Panc1 (cell line): ENCODE results near the gene GON4L. TPM values are rescaled to one million over a fixed set of nuclear protein-coding genes. Genes with fewer than 3 reads are reported as not detected.

ENCODE experiments used
- ATAC-seq: fragments of 200-7000 bp; cut with Tn5 transposase; 2 replicates; pipeline ENCODE4 v1.9.1; 2020; ENCODE audit warnings: mild to moderate bottlenecking, moderate library complexity
- BruUV-seq: library from RNA; stranded (reverse); fragments of 400-500 nt; replicated peaks from 2 replicates; lab custom pipeline; 2021; lab: Mats Ljungman, UMichigan
- CTCF ChIA-PET: fragments of 300-600 bp; sonication (Branson Sonifier 250); formaldehyde crosslinking; loops from one replicate; lab custom pipeline; 2022; ENCODE audit warnings: antibody characterized with exemption; lab: Charles Lee
- POLR2A ChIA-PET: fragments of 300-600 bp; sonication (Branson Sonifier 250); formaldehyde crosslinking; loops from one replicate; lab custom pipeline; 2022; ENCODE audit warnings: antibody characterized with exemption; lab: Charles Lee
- DNase-seq: peaks from one replicate; pipeline ENCODE4 v3.0.0-alpha.2; 2010; ENCODE audit warnings: low read depth, low spot score
- H3K27ac ChIP-seq: 2 replicates; pipeline ENCODE4 v1.5.1; 2011; ENCODE audit warnings: mild to moderate bottlenecking, low read length, inconsistent platforms
- H3K27me3 ChIP-seq: fragments of 200-500 bp; sonication (Bioruptor generic); 2 replicates; pipeline ENCODE4 v1.6.0; 2014; ENCODE audit warnings: low read length, inconsistent platforms; ENCODE audit not compliant: control insufficient read depth, insufficient read depth
- H3K36me3 ChIP-seq: fragments of 200-500 bp; sonication (Bioruptor generic); 2 replicates; pipeline ENCODE4 v1.5.1; 2014; ENCODE audit warnings: inconsistent platforms, mild to moderate bottlenecking, low read length, moderate library complexity; ENCODE audit not compliant: control insufficient read depth, insufficient read depth
- H3K4me1 ChIP-seq: 2 replicates; pipeline ENCODE4 v1.5.1; 2011; ENCODE audit warnings: inconsistent platforms, mild to moderate bottlenecking, low read length, moderate library complexity; ENCODE audit not compliant: control insufficient read depth, insufficient read depth
- H3K4me3 ChIP-seq, 2 experiments: 2 replicates each; pipeline ENCODE4 v1.5.1; 2011 to 2012; ENCODE audit warnings: low read depth in 2 of 2, low read length in 2 of 2, mild to moderate bottlenecking in 2 of 2, inconsistent platforms in 1 of 2, moderate library complexity in 1 of 2
- H3K9me3 ChIP-seq: fragments of 200-500 bp; sonication (Bioruptor generic); 2 replicates; pipeline ENCODE4 v1.5.1; 2014; ENCODE audit warnings: low read depth, mild to moderate bottlenecking, inconsistent platforms, low read length, moderate library complexity; ENCODE audit not compliant: control insufficient read depth, insufficient read depth
- CTCF ChIP-seq: fragments of 450-650 bp; IDR thresholded peaks from 2 replicates; pipeline ENCODE4 v1.5.1; 2017; ENCODE audit warnings: mild to moderate bottlenecking
- POLR2AphosphoS5 ChIP-seq: IDR thresholded peaks from 2 replicates; pipeline ENCODE4 v1.6.1; 2012; ENCODE audit warnings: mild to moderate bottlenecking, low read depth, low read length, moderate library complexity
- SIN3A ChIP-seq: IDR thresholded peaks from 2 replicates; pipeline ENCODE4 v1.6.1; 2012; ENCODE audit warnings: low read depth, mild to moderate bottlenecking, low read length, moderate library complexity, borderline replicate concordance; ENCODE audit not compliant: insufficient read depth
- TCF7L2 ChIP-seq: IDR thresholded peaks from 2 replicates; pipeline ENCODE4 v1.6.1; 2011; ENCODE audit warnings: mild to moderate bottlenecking, low read depth, low read length, inconsistent platforms
- in situ Hi-C: cut with HindIII; loops from 2 replicates; pipeline ENCODE4 v1.10.0; 2016; ENCODE audit warnings: low sequenced_read_pairs, low pct_unique_long_range_greater_than_20kb
- intact Hi-C: fragments of 100-400 bp; cut with micrococcal nuclease; formaldehyde crosslinking; loops from one replicate; pipeline ENCODE4 v1.10.0; 2022; ENCODE audit not compliant: unreplicated experiment
- total RNA-seq: library from RNA; stranded (reverse); gene quantifications from one replicate; pipeline ENCODE4 v1.2.1, GENCODE V29; 2021; ENCODE audit not compliant: unreplicated experiment
- TF ChIP-seq, protein P1 (sequence below), 2 experiments: IDR thresholded peaks; 2 replicates each; pipeline ENCODE4 v1.6.1; 2011 to 2012; ENCODE audit warnings: low read depth in 2 of 2, control low read depth in 1 of 2, low read length in 1 of 2, mild to moderate bottlenecking in 1 of 2, moderate library complexity in 1 of 2; ENCODE audit not compliant: insufficient read depth in 1 of 2

GON4L gene
- total RNA-seq, 1 experiment from 2014 or later: 47.6 TPM

GRCh38 chr1:155861896-155862295 is 4.9 kb upstream of the GON4L start:
- no TSS peak for BruUV-seq
- ChIA-PET CTCF (no interaction called here), POLR2A (interaction anchor here (0.5 to 0.7 kb wide), 2 partner anchors 10 to 14 kb away, joined by 3 to 4 read pairs; no protein-coding TSS in a partner anchor)
- TF ChIP-seq POLR2AphosphoS5 (no peak), TCF7L2 (no peak), CTCF (no peak), SIN3A (no peak)
- TF ChIP-seq, protein P1, sequence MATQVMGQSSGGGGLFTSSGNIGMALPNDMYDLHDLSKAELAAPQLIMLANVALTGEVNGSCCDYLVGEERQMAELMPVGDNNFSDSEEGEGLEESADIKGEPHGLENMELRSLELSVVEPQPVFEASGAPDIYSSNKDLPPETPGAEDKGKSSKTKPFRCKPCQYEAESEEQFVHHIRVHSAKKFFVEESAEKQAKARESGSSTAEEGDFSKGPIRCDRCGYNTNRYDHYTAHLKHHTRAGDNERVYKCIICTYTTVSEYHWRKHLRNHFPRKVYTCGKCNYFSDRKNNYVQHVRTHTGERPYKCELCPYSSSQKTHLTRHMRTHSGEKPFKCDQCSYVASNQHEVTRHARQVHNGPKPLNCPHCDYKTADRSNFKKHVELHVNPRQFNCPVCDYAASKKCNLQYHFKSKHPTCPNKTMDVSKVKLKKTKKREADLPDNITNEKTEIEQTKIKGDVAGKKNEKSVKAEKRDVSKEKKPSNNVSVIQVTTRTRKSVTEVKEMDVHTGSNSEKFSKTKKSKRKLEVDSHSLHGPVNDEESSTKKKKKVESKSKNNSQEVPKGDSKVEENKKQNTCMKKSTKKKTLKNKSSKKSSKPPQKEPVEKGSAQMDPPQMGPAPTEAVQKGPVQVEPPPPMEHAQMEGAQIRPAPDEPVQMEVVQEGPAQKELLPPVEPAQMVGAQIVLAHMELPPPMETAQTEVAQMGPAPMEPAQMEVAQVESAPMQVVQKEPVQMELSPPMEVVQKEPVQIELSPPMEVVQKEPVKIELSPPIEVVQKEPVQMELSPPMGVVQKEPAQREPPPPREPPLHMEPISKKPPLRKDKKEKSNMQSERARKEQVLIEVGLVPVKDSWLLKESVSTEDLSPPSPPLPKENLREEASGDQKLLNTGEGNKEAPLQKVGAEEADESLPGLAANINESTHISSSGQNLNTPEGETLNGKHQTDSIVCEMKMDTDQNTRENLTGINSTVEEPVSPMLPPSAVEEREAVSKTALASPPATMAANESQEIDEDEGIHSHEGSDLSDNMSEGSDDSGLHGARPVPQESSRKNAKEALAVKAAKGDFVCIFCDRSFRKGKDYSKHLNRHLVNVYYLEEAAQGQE (IDR thresholded peaks at IDR 0.05; ENCODE audit: insufficient read depth in 1 of 2, low read depth in 2 of 2, low read length in 1 of 2): no peak
- no peak overlapping the region for H3K27ac ChIP-seq
- intact Hi-C loops (no loop called here), in situ Hi-C loops (no loop called here)
- H3K27me3 ChIP-seq: no peaks in the 10 kb centered on the region
- H3K4me3 ChIP-seq: no peak overlapping the region
- peaks cover under 1% of the 10 kb centered on the region; the same call in 1 of the 2 replicates for H3K36me3 ChIP-seq
- ATAC-seq (no peak), DNase-seq (no peak)
- peaks cover 9% of the 10 kb centered on the region for H3K4me1 ChIP-seq
- H3K9me3 ChIP-seq: no peaks in the 10 kb centered on the region

- Histone ChIP-seq H3K27ac (peak overlapping the region; percentile 19; the same call in 1 of the 2 replicates), H3K36me3 (peaks cover 4% of the 10 kb centered on the region; the same call in 1 of the 2 replicates), H3K4me3 (peak overlapping the region; percentile 62 to 69; a peak in 3 of 4 replicates), H3K27me3 (no peaks in the 10 kb centered on the region), H3K4me1 (peaks cover 11% of the 10 kb centered on the region), H3K9me3 (no peaks in the 10 kb centered on the region)
- in situ Hi-C loops: no loop called here
- ATAC-seq: no peak
- CTCF ChIA-PET: no interaction called here
- intact Hi-C loops: no loop called here
- no peak for TF ChIP-seq CTCF
- TF ChIP-seq POLR2AphosphoS5: no peak
- no peak for TF ChIP-seq TCF7L2
- TF ChIP-seq SIN3A: no peak
- TF ChIP-seq, protein P1 (IDR thresholded peaks at IDR 0.05; ENCODE audit: insufficient read depth in 1 of 2, low read depth in 2 of 2, low read length in 1 of 2): no peak
- no TSS peak for BruUV-seq
- DNase-seq: no peak
- POLR2A ChIA-PET: no interaction called here
Measured at GRCh38 chr1:155860970-155861510, 4.0 kb upstream of the GON4L start.
